ENCODE data around the gene DPYD.

GRCh38 chr1:97378596-97378995 lies 542.2 kb downstream of the DPYD start:
- no peak for TF ChIP-seq CTCF (IDR thresholded peaks at IDR 0.05)
- TF ChIP-seq POLR2A (IDR thresholded peaks at IDR 0.05), result no peak
